Inflammatory macrophage treated with lipopolysaccharide for 1 hour (primary cell): Measurements from ENCODE around the gene CHMP2A.

ENCODE experiments used
- DNase-seq, 2 donors: peaks; one replicate each; pipeline ENCODE4 v3.0.0-alpha.2; 2020 to 2022

The CHMP2A gene

GRCh38 chr19:58569943-58570670 lies 15.2 kb upstream of the CHMP2A start:
- DNase-seq = no peak

GRCh38 chr19:58569191-58569942 lies 14.5 kb upstream of the CHMP2A start:
- DNase-seq = no peak

- no peak for DNase-seq
Measured at GRCh38 chr19:58568453-58569130, 13.7 kb upstream of the CHMP2A start.

GRCh38 chr19:58566989-58567388 lies 12.1 kb upstream of the CHMP2A start:
- DNase-seq = no peak

GRCh38 chr19:58563823-58564222 lies 8.9 kb upstream of the CHMP2A start:
- DNase-seq = no peak

- no peak for DNase-seq
Measured at GRCh38 chr19:58563034-58563573, 8.2 kb upstream of the CHMP2A start.

- no peak for DNase-seq
Measured at GRCh38 chr19:58562122-58563033, 7.5 kb upstream of the CHMP2A start.

- DNase-seq = no peak
Measured at GRCh38 chr19:58561373-58562121, 6.6 kb upstream of the CHMP2A start.

- DNase-seq = no peak
Measured at GRCh38 chr19:58560921-58561320, 6.0 kb upstream of the CHMP2A start.

- no peak for DNase-seq
Measured at GRCh38 chr19:58560007-58560887, 5.3 kb upstream of the CHMP2A start.

- DNase-seq = peak; percentile 81 to 88
Measured at GRCh38 chr19:58559275-58560006, 4.5 kb upstream of the CHMP2A start.

- DNase-seq = peak; percentile 96 to 100
Measured at GRCh38 chr19:58558623-58559274, 3.8 kb upstream of the CHMP2A start.

GRCh38 chr19:58558066-58558622 lies 3.2 kb upstream of the CHMP2A start, which contains the start of gene UBE2M:
TSS of gene UBE2M (minus strand) at chr19:58558611. CDS start at chr19:58558381, 230 bp downstream.
- peak; percentile 10 to 24 for DNase-seq

- DNase-seq = no peak
Measured at GRCh38 chr19:58557221-58558065, 2.5 kb upstream of the CHMP2A start.

- DNase-seq = no peak
Measured at GRCh38 chr19:58556622-58557220, 1.8 kb upstream of the CHMP2A start.

- DNase-seq = no peak
Measured at GRCh38 chr19:58555920-58556621, 1.2 kb upstream of the CHMP2A start.
